Gastroesophageal sphincter (tissue), 4 donors: ENCODE results near the gene KATNA1. TPM values are rescaled to one million over a fixed set of nuclear protein-coding genes. Genes with fewer than 3 reads are reported as not detected.

Source experiments
- ATAC-seq: fragments of 150-250 bp; one replicate; pipeline ENCODE4 v1.9.1; 2016; ENCODE audit warnings: mild to moderate bottlenecking, moderate library complexity
- H3K27ac ChIP-seq, 4 donors: fragments of 200-600 bp; sonication (generic) in 3 of 4; 1 replicate in 3 of 4; 2 replicates in 1 of 4; pipeline ENCODE4 v1.5.1; 2016 to 2019
- H3K27me3 ChIP-seq: fragments of 200-600 bp; sonication (generic); one replicate; pipeline ENCODE4 v1.5.1; 2019
- H3K36me3 ChIP-seq, 2 donors: fragments of 200-600 bp; sonication (generic); one replicate each; pipeline ENCODE4 v1.5.1; 2019; ENCODE audit warnings: control low read depth in 1 of 2
- H3K4me1 ChIP-seq, 3 donors: fragments of 200-600 bp; sonication (generic); 1 replicate in 2 of 3; 2 replicates in 1 of 3; pipeline ENCODE4 v1.5.1; 2016 to 2019; ENCODE audit warnings: control low read depth in 2 of 3
- H3K4me3 ChIP-seq, 2 donors: fragments of 200-600 bp; sonication (generic); one replicate each; pipeline ENCODE4 v1.5.1; 2019; ENCODE audit warnings: mild to moderate bottlenecking in 1 of 2, moderate library complexity in 1 of 2
- H3K9me3 ChIP-seq, 3 donors: fragments of 200-600 bp; sonication (generic); one replicate each; pipeline ENCODE4 v1.5.1; 2017 to 2019; ENCODE audit warnings: control low read depth in 2 of 3
- EP300 ChIP-seq: sonication (generic); formaldehyde crosslinking; IDR thresholded peaks from one replicate; pipeline ENCODE4 v1.6.1; 2017; ENCODE audit warnings: antibody characterized with exemption, mild to moderate bottlenecking
- POLR2A ChIP-seq, 2 donors: fragments of 450-650 bp; IDR thresholded peaks; one replicate each; pipeline ENCODE4 v1.6.1; 2017; ENCODE audit warnings: antibody characterized with exemption in 2 of 2, mild to moderate bottlenecking in 2 of 2, moderate library complexity in 1 of 2
- POLR2AphosphoS5 ChIP-seq: sonication (generic); formaldehyde crosslinking; IDR thresholded peaks from one replicate; pipeline ENCODE4 v1.6.1; 2017; ENCODE audit warnings: antibody characterized with exemption
- WGBS, 2 donors: methylation state at CpG; one replicate each; pipeline ENCODE4 v1.1.5; 2018; ENCODE audit warnings: low coverage in 1 of 2; 5-methylcytosine and 5-hydroxymethylcytosine counted together
- total RNA-seq, 4 donors: library from RNA; depleted of rRNA; stranded (reverse); fragments of >200 nt; gene quantifications; one replicate each; pipeline ENCODE4 v1.1.0, GENCODE V29; 2016
- TF ChIP-seq, protein P1 (sequence below), 4 experiments: fragments of 200-600 bp in 2 of 4; fragments of 450-650 bp in 2 of 4; sonication (generic) in 1 of 4; IDR thresholded peaks; one replicate each; pipeline ENCODE4 v1.5.1; 2017 to 2019; ENCODE audit warnings: antibody characterized with exemption in 4 of 4, mild to moderate bottlenecking in 2 of 4, moderate library complexity in 2 of 4

The KATNA1 gene
- 10 to 100 TPM; 17.5 to 25.5 (median 21.1) TPM for total RNA-seq

DNA sequence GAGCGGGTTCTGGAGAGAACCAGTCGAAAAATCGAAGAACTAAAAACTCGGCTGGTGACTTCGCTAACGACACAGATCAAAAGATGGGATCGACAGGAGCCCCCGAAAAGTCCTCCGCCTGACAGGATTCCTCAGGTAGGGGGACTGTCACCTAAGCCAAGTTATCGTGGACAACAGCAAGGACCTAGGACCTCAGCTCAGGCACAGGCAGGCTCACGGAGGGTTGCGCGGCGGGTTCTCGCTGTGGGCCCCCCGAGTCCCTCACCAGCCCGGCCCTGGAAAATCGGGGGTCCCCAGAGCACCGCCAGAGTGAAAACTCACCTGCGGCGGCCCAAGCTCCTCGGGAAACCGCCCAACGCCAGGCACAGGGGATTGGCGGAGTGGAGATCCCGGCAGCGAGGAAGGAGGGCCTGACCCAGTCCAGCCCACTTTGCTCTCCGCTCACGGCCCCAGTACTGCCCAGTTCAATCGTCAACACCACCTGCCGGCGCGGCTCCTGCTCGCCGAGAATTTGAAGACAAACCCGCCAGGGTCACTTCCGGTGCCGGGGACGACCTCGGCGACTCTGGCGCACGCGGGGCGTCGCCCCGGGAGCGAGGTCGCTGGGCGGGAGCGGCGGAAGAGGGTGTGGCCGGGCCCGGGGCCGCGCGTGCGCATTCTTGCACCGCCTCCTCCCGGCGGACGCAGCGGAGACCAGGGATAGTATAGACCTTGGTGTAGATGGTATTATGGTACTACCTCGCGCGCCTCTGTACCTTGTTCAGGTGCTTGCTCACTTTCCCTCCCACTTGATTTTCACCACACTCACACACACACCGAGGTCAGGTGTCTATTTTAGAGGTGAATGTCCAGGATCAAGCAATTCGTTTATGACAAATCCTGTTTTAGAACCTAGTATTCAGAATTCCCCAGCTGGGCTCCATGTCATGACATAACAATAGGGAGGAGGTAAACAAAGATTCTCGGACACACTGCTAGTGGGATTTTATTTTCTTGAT lies at the start of gene KATNA1:
Gene KATNA1 (minus strand): TSS at position 567 of the 998 bp plus-strand sequence. CDS start 10,167 bp downstream, outside the sequence.
- Histone ChIP-seq H3K36me3 (no peaks in the 10 kb centered on the region), H3K4me1 (peaks cover 0 to 35% (median 3%) of the 10 kb centered on the region in 3 donors), H3K27ac (peak within 1 kb of the TSS; percentile 21 to 91 (median 86)), H3K4me3 (peak within 1 kb of the TSS; percentile 68 to 72), H3K27me3 (no peaks in the 10 kb centered on the region), H3K9me3 (no peaks in the 10 kb centered on the region)
- ATAC-seq: peak; percentile 97
- TF ChIP-seq, protein P1, sequence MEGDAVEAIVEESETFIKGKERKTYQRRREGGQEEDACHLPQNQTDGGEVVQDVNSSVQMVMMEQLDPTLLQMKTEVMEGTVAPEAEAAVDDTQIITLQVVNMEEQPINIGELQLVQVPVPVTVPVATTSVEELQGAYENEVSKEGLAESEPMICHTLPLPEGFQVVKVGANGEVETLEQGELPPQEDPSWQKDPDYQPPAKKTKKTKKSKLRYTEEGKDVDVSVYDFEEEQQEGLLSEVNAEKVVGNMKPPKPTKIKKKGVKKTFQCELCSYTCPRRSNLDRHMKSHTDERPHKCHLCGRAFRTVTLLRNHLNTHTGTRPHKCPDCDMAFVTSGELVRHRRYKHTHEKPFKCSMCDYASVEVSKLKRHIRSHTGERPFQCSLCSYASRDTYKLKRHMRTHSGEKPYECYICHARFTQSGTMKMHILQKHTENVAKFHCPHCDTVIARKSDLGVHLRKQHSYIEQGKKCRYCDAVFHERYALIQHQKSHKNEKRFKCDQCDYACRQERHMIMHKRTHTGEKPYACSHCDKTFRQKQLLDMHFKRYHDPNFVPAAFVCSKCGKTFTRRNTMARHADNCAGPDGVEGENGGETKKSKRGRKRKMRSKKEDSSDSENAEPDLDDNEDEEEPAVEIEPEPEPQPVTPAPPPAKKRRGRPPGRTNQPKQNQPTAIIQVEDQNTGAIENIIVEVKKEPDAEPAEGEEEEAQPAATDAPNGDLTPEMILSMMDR (IDR thresholded peaks at IDR 0.05): no peak
- peak; percentile 85 for TF ChIP-seq POLR2AphosphoS5
- TF ChIP-seq POLR2A (IDR thresholded peaks at IDR 0.05): peak; percentile 59 to 68
- WGBS, 2 donors: 0% methylated on average over 8 to 11 of the region's 69 CpGs

DNA sequence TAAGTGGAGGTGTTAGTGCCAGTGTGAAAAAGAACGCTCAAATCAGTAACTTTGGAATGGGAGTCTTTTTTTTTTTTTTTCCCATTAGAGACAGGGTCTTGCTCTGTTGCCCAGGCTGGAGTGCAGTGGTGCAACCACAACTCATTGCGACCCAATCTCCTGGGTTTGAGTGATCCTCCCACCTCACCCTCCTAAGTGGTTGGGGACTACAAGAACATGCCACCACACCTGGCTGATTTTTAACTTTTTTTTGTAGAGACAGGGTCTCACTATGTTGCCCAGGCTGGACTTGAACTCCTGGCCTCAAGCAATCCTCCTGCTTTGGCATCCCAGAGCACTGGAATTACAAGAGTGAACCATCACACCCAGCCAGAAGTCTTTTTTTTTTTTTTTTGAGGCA lies 49.7 kb upstream of the KATNA1 start:
- Histone ChIP-seq H3K27me3 (no peaks in the 10 kb centered on the region), H3K4me3 (no peak overlapping the region), H3K4me1 (peaks cover 0 to 43% (median 4%) of the 10 kb centered on the region in 3 donors), H3K36me3 (peaks cover 5 to 33% of the 10 kb centered on the region in 2 donors), H3K27ac (no peak overlapping the region), H3K9me3 (no peaks in the 10 kb centered on the region)
- TF ChIP-seq, protein P1 (IDR thresholded peaks at IDR 0.05): no peak
- TF ChIP-seq POLR2A (IDR thresholded peaks at IDR 0.05) (no peak), POLR2AphosphoS5 (no peak), EP300 (no peak)
- 100% methylated on average over 1 to 2 of the region's 2 CpGs for WGBS, 2 donors
- no peak for ATAC-seq

DNA sequence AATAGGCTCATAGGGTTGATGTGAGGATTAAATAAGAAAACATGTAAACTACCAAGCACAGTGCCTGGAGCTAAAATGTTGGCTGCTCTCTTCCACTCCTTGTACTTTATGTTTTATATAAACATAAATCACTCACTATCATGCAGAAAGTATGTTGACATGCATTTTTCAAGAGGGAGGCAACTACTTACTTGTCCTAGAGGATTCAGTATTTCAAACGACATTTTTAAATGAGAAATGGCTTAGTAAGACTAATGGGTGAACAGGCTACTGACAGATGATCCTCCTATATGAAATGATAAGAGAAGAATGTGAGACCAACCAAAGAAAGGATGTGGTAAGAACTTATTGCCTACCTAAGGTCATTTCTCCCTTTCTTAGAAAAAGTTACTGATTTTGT lies 48.4 kb upstream of the KATNA1 start:
- no peaks in the 10 kb centered on the region for H3K27me3 ChIP-seq
- no peak for ATAC-seq
- H3K9me3 ChIP-seq: no peaks in the 10 kb centered on the region
- no peak overlapping the region for H3K4me3 ChIP-seq
- no peak for TF ChIP-seq EP300
- TF ChIP-seq, protein P1 (IDR thresholded peaks at IDR 0.05): no peak
- no peak for TF ChIP-seq POLR2AphosphoS5
- no peak for TF ChIP-seq POLR2A (IDR thresholded peaks at IDR 0.05)
- H3K4me1 ChIP-seq: peaks cover 0 to 35% (median 4%) of the 10 kb centered on the region in 3 donors
- 8 to 14% methylated on average over 1 of the region's 1 CpG for WGBS, 2 donors
- H3K36me3 ChIP-seq: peaks cover 5 to 46% of the 10 kb centered on the region in 2 donors
- no peak overlapping the region for H3K27ac ChIP-seq

DNA sequence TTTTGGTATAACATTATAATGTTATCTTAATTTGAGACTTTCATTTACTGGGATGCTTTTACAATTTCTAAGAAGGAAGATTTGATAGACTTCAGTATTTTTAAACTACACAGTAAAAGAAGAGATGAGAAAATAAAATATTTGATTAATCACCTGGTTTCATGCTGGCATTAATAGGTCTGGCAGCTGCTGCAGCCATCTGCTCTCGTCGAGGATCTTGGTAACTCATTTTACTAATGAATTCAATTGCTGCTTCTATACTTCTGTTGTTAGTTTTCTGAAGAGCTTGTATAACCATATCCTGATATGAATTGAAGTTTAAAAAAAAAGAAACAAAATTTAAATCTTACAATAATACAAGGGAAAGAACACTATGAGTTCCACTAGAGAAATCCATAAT lies 46.4 kb upstream of the KATNA1 start:
- H3K27ac ChIP-seq: no peak overlapping the region
- 39 to 62% methylated on average over 2 of the region's 2 CpGs for WGBS, 2 donors
- H3K4me1 ChIP-seq: peaks cover 0 to 17% (median 4%) of the 10 kb centered on the region in 3 donors
- no peak for TF ChIP-seq POLR2AphosphoS5
- TF ChIP-seq, protein P1 (IDR thresholded peaks at IDR 0.05): no peak
- peaks cover 5 to 61% of the 10 kb centered on the region in 2 donors for H3K36me3 ChIP-seq
- no peak for ATAC-seq
- H3K9me3 ChIP-seq: no peaks in the 10 kb centered on the region
- no peaks in the 10 kb centered on the region for H3K27me3 ChIP-seq
- no peak overlapping the region for H3K4me3 ChIP-seq

DNA sequence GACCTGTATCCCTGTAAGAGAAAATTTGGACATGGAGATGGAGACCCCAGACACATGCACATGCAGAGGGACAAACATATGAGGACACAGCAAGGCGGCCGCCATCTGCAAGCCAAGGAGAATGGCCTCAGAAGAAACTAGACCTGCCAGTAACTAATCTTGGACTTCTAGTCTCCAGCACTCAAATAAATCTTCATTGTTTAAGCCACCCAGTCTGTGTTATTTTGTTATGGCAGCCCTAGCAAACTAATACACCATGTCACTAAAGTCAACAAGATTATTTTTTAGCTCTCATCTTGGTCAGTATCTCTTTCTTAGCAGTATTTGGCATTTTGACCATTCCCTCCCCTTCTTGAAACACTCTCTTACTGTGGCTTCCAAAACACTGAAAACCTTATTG lies 42.7 kb upstream of the KATNA1 start:
- no peak overlapping the region for H3K4me3 ChIP-seq
- H3K27ac ChIP-seq: no peak overlapping the region
- no peaks in the 10 kb centered on the region for H3K27me3 ChIP-seq
- no peak for ATAC-seq
- H3K4me1 ChIP-seq: no peaks in the 10 kb centered on the region
- H3K36me3 ChIP-seq: peaks cover 5 to 61% of the 10 kb centered on the region in 2 donors
- TF ChIP-seq POLR2A (IDR thresholded peaks at IDR 0.05): no peak
- TF ChIP-seq EP300: no peak
- TF ChIP-seq, protein P1 (IDR thresholded peaks at IDR 0.05): no peak
- no peak for TF ChIP-seq POLR2AphosphoS5
- 91% methylated on average over 2 of the region's 2 CpGs; no CpG with 5 or more reads in 1 of the 2 donors for WGBS, 2 donors
- H3K9me3 ChIP-seq: no peaks in the 10 kb centered on the region
